GM12874 (cell line): ENCODE measurements around the gene ZCCHC4.
A peak's percentile ranks its signal among the peaks of the same experiment; 100 is the strongest.

Source experiments
- CTCF ChIP-seq: IDR thresholded peaks from 2 replicates; pipeline ENCODE4 v1.5.1; 2011; ENCODE audit warnings: low read depth, mild to moderate bottlenecking, control low read depth, low read length, moderate library complexity; ENCODE audit not compliant: insufficient read depth

The ZCCHC4 gene

GRCh38 chr4:25347971-25348370 is 35.4 kb downstream of the ZCCHC4 start:
- TF ChIP-seq CTCF = no peak

- no peak for TF ChIP-seq CTCF
Observed at GRCh38 chr4:25350561-25350960, 38.0 kb downstream of the ZCCHC4 start.

GRCh38 chr4:25351777-25352416 is 39.3 kb downstream of the ZCCHC4 start:
- TF ChIP-seq CTCF = no peak

GRCh38 chr4:25356068-25356467 is 43.5 kb downstream of the ZCCHC4 start:
- TF ChIP-seq CTCF = no peak

GRCh38 chr4:25358515-25359275 is 46.1 kb downstream of the ZCCHC4 start:
- TF ChIP-seq CTCF = no peak

GRCh38 chr4:25361253-25361652 is 48.7 kb downstream of the ZCCHC4 start:
- no peak for TF ChIP-seq CTCF

GRCh38 chr4:25367004-25367621 is 54.5 kb downstream of the ZCCHC4 start:
- peak; percentile 28; the same call in 1 of the 2 replicates for TF ChIP-seq CTCF
